ENCODE data around the gene STX17.
"Not testable (repeated sequence)": the region's sequence is repeated elsewhere in the genome, so short reads cannot be mapped to it uniquely, and the experiment has no call there.

DNA sequence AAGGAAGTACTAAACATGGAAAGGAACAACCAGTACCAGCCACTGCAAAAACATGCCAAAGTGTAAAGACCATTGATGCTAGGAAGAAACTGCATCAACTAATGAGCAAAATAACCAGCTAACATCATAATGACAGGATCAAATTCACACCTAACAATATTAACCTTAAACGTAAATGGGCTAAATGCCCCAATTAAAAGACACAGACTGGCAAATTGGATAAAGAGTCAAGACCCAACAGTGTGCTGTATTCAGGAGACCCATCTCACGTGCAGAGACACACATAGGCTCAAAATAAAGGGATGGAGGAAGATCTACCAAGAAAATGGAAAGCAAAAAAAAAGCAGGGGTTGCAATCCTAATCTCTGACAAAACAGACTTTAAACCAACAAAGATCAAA is 84.1 kb downstream of the STX17 start:
- not testable (repeated sequence) for TF ChIP-seq ZNF274 (IDR thresholded peaks at IDR 0.05; ENCODE audit: low read length); ZNF274 (tag by site-specific recombination; IDR thresholded peaks at IDR 0.05; ENCODE audit: borderline replicate concordance); SP2 (tag by site-specific recombination; IDR thresholded peaks at IDR 0.05); PRDM1 (tag by site-specific recombination; IDR thresholded peaks at IDR 0.05); ZSCAN30 (tag by site-specific recombination; IDR thresholded peaks at IDR 0.05)
- TF ChIP-seq, protein P1, sequence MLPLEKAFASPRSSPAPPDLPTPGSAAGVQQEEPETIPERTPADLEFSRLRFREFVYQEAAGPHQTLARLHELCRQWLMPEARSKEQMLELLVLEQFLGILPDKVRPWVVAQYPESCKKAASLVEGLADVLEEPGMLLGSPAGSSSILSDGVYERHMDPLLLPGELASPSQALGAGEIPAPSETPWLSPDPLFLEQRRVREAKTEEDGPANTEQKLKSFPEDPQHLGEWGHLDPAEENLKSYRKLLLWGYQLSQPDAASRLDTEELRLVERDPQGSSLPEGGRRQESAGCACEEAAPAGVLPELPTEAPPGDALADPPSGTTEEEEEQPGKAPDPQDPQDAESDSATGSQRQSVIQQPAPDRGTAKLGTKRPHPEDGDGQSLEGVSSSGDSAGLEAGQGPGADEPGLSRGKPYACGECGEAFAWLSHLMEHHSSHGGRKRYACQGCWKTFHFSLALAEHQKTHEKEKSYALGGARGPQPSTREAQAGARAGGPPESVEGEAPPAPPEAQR (tag by site-specific recombination; IDR thresholded peaks at IDR 0.05) = not testable (repeated sequence)
- TF ChIP-seq, protein P2, sequence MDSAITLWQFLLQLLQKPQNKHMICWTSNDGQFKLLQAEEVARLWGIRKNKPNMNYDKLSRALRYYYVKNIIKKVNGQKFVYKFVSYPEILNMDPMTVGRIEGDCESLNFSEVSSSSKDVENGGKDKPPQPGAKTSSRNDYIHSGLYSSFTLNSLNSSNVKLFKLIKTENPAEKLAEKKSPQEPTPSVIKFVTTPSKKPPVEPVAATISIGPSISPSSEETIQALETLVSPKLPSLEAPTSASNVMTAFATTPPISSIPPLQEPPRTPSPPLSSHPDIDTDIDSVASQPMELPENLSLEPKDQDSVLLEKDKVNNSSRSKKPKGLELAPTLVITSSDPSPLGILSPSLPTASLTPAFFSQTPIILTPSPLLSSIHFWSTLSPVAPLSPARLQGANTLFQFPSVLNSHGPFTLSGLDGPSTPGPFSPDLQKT (IDR thresholded peaks at IDR 0.05; ENCODE audit: borderline replicate concordance, low read depth, low read length) = not testable (repeated sequence)
- TF ChIP-seq, protein P3, sequence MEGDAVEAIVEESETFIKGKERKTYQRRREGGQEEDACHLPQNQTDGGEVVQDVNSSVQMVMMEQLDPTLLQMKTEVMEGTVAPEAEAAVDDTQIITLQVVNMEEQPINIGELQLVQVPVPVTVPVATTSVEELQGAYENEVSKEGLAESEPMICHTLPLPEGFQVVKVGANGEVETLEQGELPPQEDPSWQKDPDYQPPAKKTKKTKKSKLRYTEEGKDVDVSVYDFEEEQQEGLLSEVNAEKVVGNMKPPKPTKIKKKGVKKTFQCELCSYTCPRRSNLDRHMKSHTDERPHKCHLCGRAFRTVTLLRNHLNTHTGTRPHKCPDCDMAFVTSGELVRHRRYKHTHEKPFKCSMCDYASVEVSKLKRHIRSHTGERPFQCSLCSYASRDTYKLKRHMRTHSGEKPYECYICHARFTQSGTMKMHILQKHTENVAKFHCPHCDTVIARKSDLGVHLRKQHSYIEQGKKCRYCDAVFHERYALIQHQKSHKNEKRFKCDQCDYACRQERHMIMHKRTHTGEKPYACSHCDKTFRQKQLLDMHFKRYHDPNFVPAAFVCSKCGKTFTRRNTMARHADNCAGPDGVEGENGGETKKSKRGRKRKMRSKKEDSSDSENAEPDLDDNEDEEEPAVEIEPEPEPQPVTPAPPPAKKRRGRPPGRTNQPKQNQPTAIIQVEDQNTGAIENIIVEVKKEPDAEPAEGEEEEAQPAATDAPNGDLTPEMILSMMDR (tag by site-specific recombination; IDR thresholded peaks at IDR 0.05) = not testable (repeated sequence)
- TF ChIP-seq, protein P4, sequence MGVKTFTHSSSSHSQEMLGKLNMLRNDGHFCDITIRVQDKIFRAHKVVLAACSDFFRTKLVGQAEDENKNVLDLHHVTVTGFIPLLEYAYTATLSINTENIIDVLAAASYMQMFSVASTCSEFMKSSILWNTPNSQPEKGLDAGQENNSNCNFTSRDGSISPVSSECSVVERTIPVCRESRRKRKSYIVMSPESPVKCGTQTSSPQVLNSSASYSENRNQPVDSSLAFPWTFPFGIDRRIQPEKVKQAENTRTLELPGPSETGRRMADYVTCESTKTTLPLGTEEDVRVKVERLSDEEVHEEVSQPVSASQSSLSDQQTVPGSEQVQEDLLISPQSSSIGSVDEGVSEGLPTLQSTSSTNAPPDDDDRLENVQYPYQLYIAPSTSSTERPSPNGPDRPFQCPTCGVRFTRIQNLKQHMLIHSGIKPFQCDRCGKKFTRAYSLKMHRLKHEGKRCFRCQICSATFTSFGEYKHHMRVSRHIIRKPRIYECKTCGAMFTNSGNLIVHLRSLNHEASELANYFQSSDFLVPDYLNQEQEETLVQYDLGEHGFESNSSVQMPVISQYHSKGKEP (tag by site-specific recombination; IDR thresholded peaks at IDR 0.05) = not testable (repeated sequence)
